ENCODE results near the gene CTAGE8.
"Not testable (repeated sequence)": the region's sequence is repeated elsewhere in the genome, so short reads cannot be mapped to it uniquely, and the experiment has no call there.

Gene CTAGE8, protein sequence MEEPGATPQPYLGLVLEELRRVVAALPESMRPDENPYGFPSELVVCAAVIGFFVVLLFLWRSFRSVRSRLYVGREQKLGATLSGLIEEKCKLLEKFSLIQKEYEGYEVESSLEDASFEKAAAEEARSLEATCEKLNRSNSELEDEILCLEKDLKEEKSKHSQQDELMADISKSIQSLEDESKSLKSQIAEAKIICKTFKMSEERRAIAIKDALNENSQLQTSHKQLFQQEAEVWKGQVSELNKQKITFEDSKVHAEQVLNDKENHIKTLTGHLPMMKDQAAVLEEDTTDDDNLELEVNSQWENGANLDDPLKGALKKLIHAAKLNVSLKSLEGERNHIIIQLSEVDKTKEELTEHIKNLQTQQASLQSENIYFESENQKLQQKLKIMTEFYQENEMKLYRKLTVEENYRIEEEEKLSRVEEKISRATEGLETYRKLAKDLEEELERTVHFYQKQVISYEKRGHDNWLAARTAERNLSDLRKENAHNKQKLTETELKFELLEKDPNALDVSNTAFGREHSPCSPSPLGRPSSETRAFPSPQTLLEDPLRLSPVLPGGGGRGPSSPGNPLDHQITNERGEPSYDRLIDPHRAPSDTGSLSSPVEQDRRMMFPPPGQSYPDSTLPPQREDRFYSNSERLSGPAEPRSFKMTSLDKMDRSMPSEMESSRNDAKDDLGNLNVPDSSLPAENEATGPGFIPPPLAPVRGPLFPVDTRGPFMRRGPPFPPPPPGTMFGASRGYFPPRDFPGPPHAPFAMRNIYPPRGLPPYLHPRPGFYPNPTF

DNA sequence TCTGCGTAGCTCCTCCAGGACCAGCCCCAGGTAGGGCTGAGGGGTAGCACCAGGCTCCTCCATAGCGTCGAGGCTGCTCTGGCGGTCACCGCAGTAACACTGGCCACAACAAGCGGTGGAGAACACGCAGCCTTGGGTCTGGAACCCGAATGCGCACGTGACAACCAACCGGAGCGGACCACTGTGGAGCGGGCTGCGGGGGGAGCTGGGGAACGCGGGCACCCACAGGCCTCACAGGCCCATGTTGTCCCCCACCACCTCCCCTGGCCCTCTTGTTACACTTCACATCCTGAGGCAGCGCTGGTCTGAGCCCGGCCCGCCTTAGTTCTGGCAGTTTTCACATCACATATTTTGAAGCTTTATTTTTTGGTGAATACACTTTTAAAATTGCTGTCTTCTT is at the start of gene CTAGE8:
CTAGE8 (minus strand) TSS at position 101 of the 400 bp plus-strand sequence; CDS start at position 63, 38 bp downstream.
- DNase-seq, result not testable (repeated sequence)

DNA sequence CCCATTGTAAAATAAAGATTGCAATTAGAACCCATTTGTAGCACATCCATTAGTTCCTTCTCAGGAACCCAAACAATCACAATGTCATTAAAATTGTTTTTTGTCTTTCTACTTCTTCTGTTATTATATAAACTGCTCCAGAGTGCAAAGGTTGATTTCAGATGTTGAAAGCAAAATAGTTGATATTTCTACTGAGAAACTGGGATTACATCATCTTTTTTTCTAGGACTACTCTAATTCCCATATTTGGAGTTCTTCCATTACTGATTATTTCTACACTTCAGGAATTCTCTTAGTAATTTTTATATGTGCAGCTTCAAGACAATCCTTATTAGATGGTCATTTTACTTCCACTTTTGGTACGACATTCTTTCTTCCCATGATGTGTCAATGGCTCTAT is 48.4 kb upstream of the CTAGE8 start:
- DNase-seq, result not testable (repeated sequence)

DNA sequence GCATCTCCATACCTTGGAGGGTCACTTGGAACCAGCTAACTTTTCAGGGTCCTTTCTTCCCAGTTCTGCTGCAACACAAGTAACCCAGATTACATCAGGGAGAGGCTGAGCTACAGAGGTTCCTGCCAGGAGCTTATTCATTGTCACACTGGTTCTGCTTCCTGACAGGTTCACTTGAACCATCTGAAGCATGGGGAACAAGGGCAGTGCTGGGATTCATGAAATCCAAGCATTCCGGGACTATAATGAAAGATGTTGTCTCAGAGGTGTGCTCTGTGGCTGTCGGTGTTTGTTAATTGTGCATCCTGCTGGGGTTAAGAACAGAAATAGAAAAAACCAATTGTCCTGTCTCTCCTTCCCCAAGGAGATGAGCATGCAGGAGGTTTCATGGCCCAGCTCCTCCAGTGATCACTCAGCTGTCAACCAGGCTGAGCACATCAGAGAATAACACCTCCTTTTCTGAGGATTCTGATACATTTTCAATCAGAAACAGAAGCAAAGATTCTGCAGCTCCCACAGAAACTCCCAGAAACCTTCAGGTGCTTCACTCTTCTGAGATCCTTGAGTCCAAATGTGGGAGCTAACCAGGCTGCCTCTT is 42.9 kb upstream of the CTAGE8 start, which contains the start of gene OR2A1:
OR2A1 (plus strand) TSS at position 548 of the 598 bp plus-strand sequence. CDS start 5,706 bp downstream, outside the sequence.
- DNase-seq, result not testable (repeated sequence)

DNA sequence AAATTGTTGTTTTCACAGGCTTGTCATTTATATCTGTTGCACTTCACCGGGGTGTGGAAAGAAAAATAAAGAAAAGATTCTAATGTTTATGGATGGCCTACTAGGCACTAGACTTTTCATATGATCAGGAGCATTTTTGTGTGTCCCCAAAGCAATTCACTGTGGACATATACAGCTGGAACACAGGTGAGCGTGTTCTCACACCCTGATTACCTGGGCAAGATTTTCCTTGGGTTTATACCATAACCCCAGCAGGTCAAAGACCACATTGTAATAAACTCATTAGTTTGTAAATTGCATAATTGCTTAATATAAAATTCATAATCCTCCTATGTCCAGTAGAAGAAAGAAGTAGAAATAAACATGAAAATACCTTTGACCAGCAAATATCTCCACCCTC is 42.1 kb upstream of the CTAGE8 start:
- not testable (repeated sequence) for DNase-seq

DNA sequence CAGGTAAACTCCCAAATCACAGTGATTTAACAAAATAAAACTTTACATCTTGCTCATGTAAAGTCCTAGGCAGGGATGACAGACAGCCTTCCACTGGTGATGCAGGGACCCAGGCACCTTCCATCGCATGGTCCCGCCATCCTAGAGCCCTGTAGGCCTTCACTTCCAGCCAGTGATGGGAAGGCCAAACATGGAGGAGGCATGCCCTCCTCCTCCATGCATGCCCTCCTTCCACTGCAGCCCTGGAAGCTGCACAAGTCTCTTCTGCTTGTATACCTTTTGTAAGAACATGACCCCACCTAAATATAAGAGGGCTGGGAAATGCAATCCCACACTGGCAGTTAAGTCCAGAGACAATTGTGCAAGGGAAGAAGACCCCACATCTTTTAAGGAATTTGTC is 40.6 kb upstream of the CTAGE8 start:
- DNase-seq, result not testable (repeated sequence)

DNA sequence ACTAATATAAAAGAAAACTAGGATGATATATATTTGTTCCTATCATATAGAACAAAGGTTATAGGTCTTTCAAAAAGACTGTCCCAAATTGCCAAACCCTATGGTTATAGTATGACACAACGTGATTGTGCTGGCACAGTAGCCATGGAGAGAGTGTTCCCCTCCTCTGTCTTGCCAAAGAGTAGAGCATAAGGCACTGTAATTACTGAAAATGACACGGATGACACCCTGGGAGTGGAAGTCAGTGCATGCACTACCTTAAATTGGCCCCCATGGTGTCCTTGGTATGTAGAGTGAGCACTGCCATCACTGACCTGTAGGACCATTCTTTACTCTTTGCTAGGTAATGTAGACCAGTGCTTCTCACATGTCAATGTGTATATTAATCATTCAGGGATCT is 36.1 kb upstream of the CTAGE8 start:
- DNase-seq, result not testable (repeated sequence)

DNA sequence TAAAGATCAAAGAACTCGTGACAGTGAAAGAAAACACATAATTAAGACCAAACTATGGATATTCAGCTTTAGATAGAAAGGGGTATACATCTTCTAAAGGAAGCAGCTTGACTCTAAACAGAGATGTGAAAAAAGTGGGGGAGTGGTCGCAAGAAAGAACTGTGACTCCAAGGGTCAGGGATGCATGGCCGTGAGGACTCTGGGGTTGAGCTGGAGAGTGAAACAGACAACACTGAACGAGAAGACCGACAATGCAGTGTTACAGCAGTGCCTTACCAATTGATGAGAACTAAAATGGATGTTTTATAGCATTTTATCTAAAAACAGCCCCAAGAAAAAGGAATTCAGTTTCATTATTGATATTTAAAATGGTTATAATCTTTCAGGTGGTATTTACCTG is 34.5 kb upstream of the CTAGE8 start:
- DNase-seq, result not testable (repeated sequence)

DNA sequence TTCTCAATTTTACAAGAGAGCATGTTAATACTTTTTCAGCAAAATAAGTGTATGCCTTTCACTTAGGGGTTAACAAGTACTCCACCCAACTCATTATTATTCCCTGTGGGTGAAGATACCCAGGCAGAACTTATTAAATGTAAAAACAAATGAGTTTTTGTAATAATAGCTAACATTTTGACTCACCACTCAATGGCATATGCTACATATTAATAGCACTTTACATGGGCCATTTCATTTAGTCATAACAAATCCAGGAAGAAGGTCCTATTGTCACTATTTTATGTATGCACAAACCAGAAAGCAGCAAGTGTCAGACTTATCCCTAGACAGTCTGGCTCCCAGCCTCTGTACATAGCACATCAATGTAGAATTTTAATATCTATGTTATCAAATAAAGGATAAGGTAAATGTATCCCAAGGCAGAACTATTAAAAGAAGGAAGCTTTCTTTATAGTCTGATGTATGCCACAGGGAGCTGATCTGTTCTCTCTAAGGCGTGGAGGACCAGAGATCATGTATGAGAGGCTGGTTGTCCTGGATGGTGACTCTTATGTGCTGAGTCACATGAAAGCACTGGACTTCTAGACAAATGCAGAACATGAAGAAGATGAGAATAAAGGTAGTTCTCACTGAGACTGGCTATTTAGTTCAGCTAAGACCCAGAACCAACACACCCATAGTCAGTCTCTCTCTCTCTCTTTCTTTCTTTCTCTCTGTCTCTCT is 33.7 kb upstream of the CTAGE8 start:
- DNase-seq, result not testable (repeated sequence)

DNA sequence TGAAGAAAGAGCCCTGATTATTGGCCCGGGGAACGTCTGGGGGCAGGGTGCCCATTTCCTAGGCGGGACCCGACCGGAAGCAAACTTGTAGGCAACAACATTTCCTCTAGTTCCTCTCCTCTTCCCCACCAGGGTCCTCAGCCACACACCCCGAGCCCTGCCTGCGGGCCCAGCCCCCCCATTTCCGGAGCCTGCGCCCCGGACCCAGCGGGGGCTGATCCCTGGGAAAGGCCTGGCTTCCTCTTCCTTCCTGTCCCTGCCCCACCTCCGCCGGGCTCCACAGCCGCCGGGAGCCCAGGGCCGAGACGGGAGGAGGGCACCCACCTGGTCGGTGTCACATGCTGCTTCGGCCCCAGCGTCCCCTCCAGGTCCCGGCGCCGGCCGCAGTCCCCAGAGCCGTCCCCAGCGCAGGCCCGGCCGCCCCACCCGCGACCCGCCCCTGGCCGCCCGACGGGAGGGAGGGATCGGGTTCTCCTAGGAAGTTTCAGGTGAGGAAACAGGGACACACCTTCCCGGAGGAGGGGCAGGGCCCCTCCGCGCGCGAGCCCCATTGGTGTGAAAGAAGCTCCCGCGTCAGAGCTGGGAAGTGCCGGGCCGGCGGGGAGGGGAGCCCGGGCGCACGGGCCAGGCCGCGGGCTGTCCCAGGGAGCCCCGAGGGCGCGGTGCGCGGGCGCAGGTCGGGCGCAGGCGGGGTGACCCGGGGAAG is 24.9 kb upstream of the CTAGE8 start:
- not testable (repeated sequence) for DNase-seq

DNA sequence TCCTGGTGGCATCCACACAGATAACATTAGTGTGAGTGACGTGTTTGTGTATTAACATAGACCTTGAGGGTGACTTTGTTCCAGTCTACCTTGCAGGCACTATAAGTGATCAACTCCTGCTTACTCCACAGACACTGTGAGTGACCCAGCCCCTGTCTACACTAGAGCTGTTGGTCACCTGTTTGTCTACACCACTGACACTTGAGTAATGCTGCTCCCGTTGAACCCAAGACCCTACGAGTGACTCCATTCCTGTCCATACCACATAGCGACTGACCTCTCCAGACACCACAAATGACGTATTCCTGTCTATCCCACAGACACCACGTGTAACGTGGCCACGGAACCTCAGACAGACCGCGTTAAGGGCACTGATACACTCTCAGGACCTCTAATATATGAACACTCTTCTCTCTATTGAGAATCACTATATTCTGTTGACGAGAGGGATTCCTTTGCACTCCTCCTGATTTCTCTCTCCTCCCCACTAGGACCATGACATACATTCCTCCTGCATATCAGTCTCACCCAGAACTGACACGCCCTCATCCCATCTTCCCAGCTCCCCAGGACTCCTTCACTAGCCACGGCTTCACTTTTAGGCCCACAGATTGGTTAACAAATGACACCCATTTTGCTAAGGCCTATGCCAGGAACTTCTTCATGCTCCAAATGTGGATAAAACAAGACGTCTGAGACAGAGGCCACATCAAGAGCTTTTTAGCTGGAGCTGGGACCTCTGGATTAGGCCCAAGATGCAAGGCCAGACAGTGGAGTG is 23.5 kb upstream of the CTAGE8 start:
- not testable (repeated sequence) for DNase-seq

DNA sequence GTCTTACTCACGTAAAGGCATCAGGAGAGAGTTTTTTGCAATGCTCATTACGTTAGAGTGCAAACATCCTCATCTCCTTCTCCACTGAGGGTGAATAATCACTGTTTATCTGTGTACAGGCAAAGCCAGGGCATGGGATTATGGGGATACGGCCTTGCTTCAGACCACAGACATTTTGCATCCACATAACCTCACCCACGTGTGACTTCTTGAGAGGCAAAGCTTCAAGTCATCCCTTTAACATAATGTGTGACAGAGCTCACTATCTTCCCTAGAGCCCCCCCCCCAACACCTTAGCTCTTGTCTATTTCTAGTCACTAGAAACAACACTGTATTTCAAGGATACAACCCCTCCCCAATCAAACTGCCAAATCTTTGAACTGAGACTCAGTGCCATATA is 22.5 kb upstream of the CTAGE8 start:
- not testable (repeated sequence) for DNase-seq

DNA sequence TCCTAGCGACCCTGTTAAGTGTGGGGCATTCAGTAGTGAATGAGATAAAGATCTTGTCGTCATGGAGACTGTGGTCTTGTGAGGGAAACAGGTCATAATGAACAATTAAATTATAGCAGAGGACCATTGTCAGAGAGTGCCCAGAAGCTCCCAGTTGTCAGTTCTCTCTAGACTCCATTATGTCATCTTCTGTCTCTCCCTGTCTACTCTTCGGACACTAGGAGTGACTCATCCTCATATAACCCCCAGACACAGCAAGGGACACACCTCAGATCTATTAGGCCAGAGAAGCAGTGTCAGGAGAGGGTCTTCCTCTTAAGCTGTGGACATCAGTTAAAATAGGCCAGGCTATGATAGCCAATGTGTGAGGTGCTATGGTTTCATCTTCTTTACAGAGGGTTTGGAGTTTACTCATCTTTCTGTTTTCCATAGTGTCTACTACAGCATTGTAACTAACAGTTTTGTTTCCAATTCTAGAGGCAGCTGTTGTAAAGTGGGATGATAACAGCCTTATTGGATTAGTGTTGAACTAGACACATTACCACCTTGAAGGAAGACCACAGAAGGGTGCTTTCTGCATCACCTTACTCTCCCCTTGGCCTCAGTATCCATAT is 18.2 kb upstream of the CTAGE8 start:
- DNase-seq, result not testable (repeated sequence)

DNA sequence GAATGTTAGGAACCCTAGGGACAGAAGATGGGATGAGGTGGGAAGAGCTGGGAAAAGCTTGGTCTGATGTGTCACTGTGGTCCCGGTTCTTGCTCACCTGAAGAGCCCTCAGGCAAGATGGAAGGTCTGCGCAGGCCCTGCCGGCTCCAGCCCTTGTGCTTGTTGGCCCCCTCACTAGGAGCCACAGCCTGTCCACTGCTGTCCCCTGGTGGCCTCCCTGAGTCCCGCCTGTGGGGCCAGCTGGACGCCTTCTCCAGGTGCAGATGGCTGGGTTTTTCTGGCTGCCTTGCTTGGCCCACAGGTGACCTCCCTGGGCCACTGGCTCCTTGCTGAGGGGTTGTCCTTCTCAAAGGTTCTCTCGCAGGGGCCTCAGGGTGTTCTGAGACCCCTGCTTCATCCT is 14.6 kb upstream of the CTAGE8 start:
- DNase-seq, result not testable (repeated sequence)

DNA sequence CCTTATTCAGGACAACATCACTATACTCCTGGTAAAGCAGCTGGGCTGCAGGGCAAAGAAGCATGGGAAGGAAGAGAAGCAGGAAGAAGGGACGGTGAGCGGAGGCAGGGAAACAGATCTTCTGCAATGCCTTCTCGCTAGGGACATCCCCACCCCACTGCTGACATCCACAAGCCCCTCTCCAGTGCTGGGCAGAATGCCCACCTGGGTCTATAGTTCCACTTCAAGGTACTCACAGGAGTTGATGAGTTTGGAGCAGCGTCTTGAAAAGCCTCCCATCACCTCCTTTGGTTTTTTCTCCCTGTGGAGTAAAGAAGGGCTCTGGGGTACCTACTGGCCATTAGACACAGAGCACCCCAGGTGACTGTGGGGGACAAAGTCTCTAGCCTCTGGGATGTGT is 13.4 kb upstream of the CTAGE8 start:
- not testable (repeated sequence) for DNase-seq

DNA sequence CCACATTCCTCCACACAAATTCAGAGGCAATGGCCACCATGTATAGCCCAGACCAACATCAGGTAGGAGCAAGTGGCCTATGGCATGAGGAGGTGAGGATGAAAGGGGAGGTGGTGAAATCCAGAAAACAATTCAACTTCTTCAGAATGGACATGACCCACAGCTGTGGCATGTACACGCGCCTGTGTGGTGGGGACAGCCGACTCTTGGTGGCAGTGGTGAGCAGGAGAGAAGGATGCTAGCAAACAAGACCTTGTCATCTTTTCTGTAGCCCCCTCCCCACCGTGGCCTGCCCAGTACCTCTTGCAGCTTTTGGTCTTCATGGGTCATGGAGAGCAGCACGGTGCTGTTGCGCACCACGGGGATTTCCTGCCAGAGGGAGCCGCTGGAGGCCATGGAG is 12.9 kb upstream of the CTAGE8 start:
- DNase-seq, result not testable (repeated sequence)

DNA sequence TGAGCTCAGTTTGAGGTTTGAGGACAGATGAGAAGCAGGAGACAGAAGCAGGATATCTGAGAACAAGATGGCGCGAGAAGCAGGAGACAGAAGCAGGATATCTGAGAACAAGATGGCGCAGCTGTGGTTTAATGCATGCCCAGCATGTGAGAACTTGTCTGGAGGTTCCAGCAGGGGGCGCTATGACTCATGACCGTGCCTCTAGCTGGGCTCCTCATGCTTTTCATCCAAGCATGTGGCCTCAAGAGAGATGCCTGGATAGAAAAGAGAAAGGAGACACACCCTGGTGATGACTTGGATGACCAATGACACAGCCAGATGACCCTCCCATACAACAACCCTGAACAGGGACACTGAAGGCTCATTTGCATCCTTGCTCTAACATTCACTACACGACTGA is 10.9 kb upstream of the CTAGE8 start:
- DNase-seq, result not testable (repeated sequence)

DNA sequence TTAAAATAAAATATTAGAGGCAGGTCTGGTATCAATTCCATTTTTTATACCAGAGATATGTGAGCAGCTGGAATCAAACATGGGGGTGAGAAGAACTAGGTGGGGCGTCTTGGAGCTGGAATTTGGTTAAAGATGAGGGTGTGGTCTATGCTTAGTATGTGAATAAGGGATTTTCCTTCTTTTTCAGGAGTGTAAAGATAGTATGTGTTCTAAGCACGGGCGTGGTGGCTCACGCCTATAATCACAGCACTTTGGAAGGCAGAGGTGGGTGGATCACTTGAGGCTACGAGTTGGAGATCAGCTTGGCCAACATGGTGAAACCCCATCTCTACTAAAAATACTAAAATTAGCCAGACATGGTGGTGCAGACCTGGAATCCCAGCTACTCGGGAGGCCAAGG is 6.2 kb upstream of the CTAGE8 start:
- DNase-seq, result not testable (repeated sequence)

DNA sequence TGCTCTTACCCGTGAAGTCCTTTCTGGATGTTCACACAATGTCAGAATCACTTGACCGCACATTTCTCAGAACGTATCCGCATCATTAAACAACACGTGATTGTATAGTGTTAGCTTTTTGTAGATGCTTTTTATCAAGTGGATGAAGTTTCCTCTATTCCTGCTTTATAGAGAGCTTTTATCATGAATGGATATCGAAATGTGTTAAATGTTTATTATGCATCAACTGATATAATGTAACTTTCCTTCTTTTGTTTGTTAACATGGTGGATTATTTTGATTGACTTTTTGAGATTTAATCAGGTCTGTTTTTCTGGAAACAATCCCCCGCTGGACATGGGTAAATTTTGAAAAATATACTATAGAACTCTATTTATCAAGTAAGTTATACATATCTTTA is 4.4 kb downstream of the CTAGE8 start, which contains the start of gene OR2A7:
OR2A7 (minus strand) TSS at position 101 of the 400 bp plus-strand sequence. CDS start 5,164 bp downstream, outside the sequence.
- DNase-seq, result not testable (repeated sequence)

DNA sequence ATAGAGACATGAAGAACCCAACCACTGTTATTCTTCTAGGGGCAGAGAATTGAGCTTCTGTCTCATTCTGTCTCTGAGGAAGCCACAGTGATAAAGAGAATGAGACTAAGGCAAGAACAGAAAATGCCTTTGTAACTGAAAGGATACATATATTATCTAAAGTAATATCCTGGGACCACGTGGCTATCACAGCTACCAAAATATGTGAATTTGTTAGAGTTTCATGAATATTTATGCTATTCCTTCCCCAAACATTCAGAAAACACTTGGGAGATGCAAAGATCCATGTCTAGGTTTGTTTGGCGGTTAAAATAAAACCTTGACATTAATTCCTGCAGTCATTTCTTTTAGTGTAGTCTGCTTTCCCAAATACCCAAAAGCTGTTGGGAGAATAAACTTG is 7.0 kb downstream of the CTAGE8 start:
- DNase-seq, result not testable (repeated sequence)

DNA sequence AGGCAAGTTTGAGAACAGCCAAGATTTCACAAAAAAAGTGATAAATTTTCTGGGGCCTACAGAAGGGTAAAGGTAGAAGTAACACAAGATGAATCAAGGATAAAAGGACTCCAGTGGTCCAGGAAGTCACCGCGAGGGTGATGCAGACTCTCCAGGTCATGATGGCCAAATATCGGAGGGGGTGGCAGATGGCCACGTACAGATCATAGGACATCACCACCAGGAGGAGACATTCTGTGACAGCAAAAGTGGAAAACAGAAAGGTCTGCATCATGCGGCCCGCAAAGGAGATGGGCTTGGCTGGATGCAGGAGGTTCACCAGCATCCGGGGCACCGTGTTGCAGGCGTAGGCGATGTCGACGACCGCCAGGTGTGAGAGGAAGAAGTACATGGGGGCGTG is 10.0 kb downstream of the CTAGE8 start:
- not testable (repeated sequence) for DNase-seq

All from NCI-H2171 treated with DMSO at 0.1 percent for 48 hours (cell line).